ENCODE measurements around the gene MKI67. TPM values are rescaled to one million over a fixed set of nuclear protein-coding genes. Genes with fewer than 3 reads are reported as not detected.

The MKI67 gene
- total and polyA plus RNA-seq, 2 experiments from 2014 or later: 7.9 to 63.6 TPM

DNA sequence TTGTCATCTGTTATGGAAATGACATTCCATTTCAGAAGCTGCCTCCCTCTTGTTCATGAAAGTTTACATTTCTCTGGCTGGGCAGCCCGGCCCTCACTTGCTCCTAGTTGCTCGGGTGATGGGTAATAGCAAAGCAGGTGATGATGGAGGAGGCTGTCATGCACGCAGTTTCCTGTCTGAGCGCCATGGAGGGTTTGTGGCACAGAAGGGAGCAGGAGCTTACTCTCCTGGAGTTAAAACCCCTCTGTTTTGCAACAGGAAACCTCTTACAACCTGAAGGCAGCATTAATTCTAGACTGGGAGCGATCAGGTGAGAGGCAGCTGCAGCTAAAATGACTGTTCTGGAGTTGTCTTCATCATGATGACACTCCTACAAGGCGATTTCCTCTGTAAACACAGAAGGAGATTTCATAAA, 34.1 kb upstream of the MKI67 start:
- TF ChIP-seq, protein P1, sequence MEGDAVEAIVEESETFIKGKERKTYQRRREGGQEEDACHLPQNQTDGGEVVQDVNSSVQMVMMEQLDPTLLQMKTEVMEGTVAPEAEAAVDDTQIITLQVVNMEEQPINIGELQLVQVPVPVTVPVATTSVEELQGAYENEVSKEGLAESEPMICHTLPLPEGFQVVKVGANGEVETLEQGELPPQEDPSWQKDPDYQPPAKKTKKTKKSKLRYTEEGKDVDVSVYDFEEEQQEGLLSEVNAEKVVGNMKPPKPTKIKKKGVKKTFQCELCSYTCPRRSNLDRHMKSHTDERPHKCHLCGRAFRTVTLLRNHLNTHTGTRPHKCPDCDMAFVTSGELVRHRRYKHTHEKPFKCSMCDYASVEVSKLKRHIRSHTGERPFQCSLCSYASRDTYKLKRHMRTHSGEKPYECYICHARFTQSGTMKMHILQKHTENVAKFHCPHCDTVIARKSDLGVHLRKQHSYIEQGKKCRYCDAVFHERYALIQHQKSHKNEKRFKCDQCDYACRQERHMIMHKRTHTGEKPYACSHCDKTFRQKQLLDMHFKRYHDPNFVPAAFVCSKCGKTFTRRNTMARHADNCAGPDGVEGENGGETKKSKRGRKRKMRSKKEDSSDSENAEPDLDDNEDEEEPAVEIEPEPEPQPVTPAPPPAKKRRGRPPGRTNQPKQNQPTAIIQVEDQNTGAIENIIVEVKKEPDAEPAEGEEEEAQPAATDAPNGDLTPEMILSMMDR (IDR thresholded peaks at IDR 0.05; ENCODE audit: low read depth, low read length): no peak
- DNase-seq (ENCODE audit: low read depth in 1 of 2, low spot score in 1 of 2): no peak
- Histone ChIP-seq H3K27me3 (no peaks in the 10 kb centered on the region), H3K9me3 (ENCODE audit: low read depth) (no peaks in the 10 kb centered on the region), H3K4me1 (ENCODE audit: low read depth) (no peaks in the 10 kb centered on the region), H3K36me3 (no peaks in the 10 kb centered on the region), H3K27ac (no peak overlapping the region), H3K4me3 (no peak overlapping the region)

DNA sequence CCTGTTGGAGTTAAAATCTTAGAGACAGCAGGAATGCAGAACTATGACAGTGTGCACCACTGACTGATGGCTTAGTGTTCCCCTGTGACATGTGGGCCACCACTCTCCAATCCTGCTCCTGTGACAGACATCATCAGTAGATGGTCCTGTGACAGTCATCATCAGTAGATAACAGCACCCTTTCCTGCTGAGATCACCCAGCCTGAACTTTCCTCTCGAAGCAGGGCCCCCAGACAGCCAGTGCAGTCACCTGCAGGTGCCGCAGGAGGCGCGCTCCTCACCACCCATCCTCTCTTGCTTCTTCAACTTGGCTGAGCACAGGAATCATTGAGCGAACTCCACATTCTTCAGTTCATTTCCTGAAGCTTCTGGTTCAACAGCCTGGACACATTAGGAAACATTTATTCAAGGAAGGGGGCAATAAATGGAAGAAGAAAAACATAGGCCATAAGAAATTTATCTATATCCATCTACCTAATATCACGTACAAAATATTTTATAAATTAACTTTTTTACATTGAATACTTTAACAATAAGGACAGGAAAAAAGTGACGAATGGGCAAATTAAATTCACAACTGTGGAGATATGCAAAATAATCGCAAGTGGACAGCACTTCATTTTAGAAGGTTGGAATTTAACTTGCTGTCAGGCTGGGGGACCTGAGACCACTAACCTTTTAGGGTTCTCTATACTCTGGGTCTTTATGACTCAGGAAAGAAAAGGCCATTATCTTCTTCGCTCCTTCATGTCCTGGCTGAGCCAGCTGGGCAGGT, 32.0 kb upstream of the MKI67 start:
- TF ChIP-seq, protein P1 (IDR thresholded peaks at IDR 0.05; ENCODE audit: low read depth, low read length): no peak
- H3K27ac ChIP-seq: no peak overlapping the region
- H3K4me1 ChIP-seq (ENCODE audit: low read depth): no peaks in the 10 kb centered on the region
- H3K9me3 ChIP-seq (ENCODE audit: low read depth): no peaks in the 10 kb centered on the region
- no peak for DNase-seq (ENCODE audit: low read depth in 1 of 2, low spot score in 1 of 2)
- H3K36me3 ChIP-seq: no peaks in the 10 kb centered on the region
- no peak overlapping the region for H3K4me3 ChIP-seq
- no peaks in the 10 kb centered on the region for H3K27me3 ChIP-seq

DNA sequence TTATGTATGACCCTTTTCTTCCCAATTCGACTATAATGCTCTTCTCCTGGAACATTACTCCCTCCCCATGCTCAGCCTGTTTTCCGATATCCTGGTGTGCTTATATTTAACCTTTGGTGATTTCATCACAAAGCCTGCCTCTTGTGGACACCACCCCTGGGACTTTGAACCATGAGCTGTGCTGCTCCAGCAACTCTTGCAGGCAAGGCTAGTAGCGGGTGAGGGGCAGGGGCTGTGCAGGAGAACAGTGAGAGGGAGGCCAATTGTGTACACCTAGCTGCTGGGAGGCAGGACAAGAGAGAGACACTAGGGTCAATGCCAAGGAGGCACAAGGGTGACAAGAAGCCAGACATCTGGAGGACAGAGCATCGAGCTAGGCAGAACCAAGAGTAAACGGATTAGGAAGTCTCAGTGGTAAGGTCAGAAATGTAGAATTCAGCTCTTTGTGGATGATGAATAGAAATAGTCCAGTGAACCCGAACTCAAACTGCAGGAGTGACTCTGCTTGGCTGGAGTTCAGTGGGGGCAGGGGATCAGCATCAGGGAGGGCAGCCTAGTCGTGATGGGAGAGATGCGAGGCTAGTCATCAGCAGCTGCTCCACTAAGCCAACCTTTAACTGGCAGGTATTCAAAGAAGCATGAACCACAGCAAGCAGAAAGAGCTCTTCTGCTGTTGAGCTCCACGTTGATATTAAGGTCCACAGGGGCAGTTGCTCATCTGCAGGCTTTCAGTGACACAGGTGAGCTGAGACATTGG, 31.0 kb upstream of the MKI67 start:
- no peak for DNase-seq (ENCODE audit: low read depth in 1 of 2, low spot score in 1 of 2)
- Histone ChIP-seq H3K4me3 (no peak overlapping the region), H3K9me3 (ENCODE audit: low read depth) (no peaks in the 10 kb centered on the region), H3K36me3 (no peaks in the 10 kb centered on the region), H3K27me3 (no peaks in the 10 kb centered on the region), H3K27ac (no peak overlapping the region), H3K4me1 (ENCODE audit: low read depth) (no peaks in the 10 kb centered on the region)
- TF ChIP-seq, protein P1 (IDR thresholded peaks at IDR 0.05; ENCODE audit: low read depth, low read length): no peak

- Histone ChIP-seq H3K27me3 (no peaks in the 10 kb centered on the region), H3K9me3 (ENCODE audit: low read depth) (no peaks in the 10 kb centered on the region), H3K27ac (no peak overlapping the region), H3K4me3 (no peak overlapping the region), H3K4me1 (ENCODE audit: low read depth) (no peaks in the 10 kb centered on the region), H3K36me3 (no peaks in the 10 kb centered on the region)
- DNase-seq (ENCODE audit: low read depth in 1 of 2, low spot score in 1 of 2): no peak
- TF ChIP-seq, protein P1 (IDR thresholded peaks at IDR 0.05; ENCODE audit: low read depth, low read length): no peak
Observed at GRCh38 chr10:128152741-128153580, 26.7 kb upstream of the MKI67 start.

GRCh38 chr10:128151031-128151430, 24.8 kb upstream of the MKI67 start:
- Histone ChIP-seq H3K27ac (no peak overlapping the region), H3K27me3 (no peaks in the 10 kb centered on the region), H3K4me3 (no peak overlapping the region), H3K9me3 (ENCODE audit: low read depth) (no peaks in the 10 kb centered on the region), H3K4me1 (ENCODE audit: low read depth) (no peaks in the 10 kb centered on the region), H3K36me3 (no peaks in the 10 kb centered on the region)
- TF ChIP-seq, protein P1 (IDR thresholded peaks at IDR 0.05; ENCODE audit: low read depth, low read length): no peak
- DNase-seq (ENCODE audit: low read depth in 1 of 2, low spot score in 1 of 2): no peak

Measured in cardiac muscle cell (in vitro differentiated cells and primary cell).